Stimulated activated effector memory CD8-positive, alpha-beta T cell treated with anti-CD3 and anti-CD28 coated beads, Interleukin-12 subunit alpha, Interleukin-12 subunit beta, amount 100 ng/mL, for 72 hours (primary cell): ENCODE data around the gene PDS5A.
"Not testable (repeated sequence)": the region's sequence is repeated elsewhere in the genome, so short reads cannot be mapped to it uniquely, and the experiment has no call there.

Source experiments
- ATAC-seq: fragments of 150-1000 bp; cut with Tn5 transposase; 2 replicates; pipeline ENCODE4 v1.10.0; 2021
- DNase-seq, 2 donors: peaks; one replicate each; pipeline ENCODE4 v3.0.0; 2021 to 2022; ENCODE audit warnings: low spot score in 2 of 2
- H3K27ac Mint-ChIP-seq: one replicate; pipeline ENCODE4 v1.8.0; 2022; ENCODE audit warnings: mild to moderate bottlenecking, mixed read lengths
- H3K36me3 Mint-ChIP-seq: one replicate; pipeline ENCODE4 v1.8.0; 2022; ENCODE audit warnings: mild to moderate bottlenecking, mixed read lengths
- H3K4me1 Mint-ChIP-seq: one replicate; pipeline ENCODE4 v1.8.0; 2022; ENCODE audit warnings: mixed read lengths
- H3K4me3 Mint-ChIP-seq: one replicate; pipeline ENCODE4 v1.8.0; 2022; ENCODE audit warnings: mild to moderate bottlenecking, mixed read lengths
- H3K9me3 Mint-ChIP-seq: one replicate; pipeline ENCODE4 v1.8.0; 2022; ENCODE audit warnings: mixed read lengths

PDS5A gene

GRCh38 chr4:39976945-39977488 lies 694 bp downstream of the PDS5A start:
- Mint-ChIP-seq H3K4me3 (peak overlapping the region; percentile 80), H3K4me1 (peaks cover 34% of the 10 kb centered on the region), H3K9me3 (no peaks in the 10 kb centered on the region), H3K36me3 (peaks cover 47% of the 10 kb centered on the region), H3K27ac (peak overlapping the region; percentile 96)
- peak; percentile 29 for ATAC-seq
- DNase-seq, result peak in 1 of 2 donors; percentile 80

GRCh38 chr4:39976141-39976944 lies 1.4 kb downstream of the PDS5A start:
- Mint-ChIP-seq H3K9me3 (no peaks in the 10 kb centered on the region), H3K27ac (peak overlapping the region; percentile 96), H3K36me3 (peaks cover 53% of the 10 kb centered on the region), H3K4me1 (peaks cover 34% of the 10 kb centered on the region), H3K4me3 (peak overlapping the region; percentile 80)
- ATAC-seq (peak; percentile 51), DNase-seq (peak; percentile 53 to 85)

- H3K27ac Mint-ChIP-seq, result peak overlapping the region; percentile 96
These were observed 2.1 kb downstream of the PDS5A start for GRCh38 chr4:39975488-39976089.

GRCh38 chr4:39973052-39973451 lies 4.7 kb downstream of the PDS5A start:
- peak overlapping the region; percentile 36 for H3K4me3 Mint-ChIP-seq
- peaks cover 42% of the 10 kb centered on the region for H3K4me1 Mint-ChIP-seq
- not testable (repeated sequence) for H3K9me3 Mint-ChIP-seq, ATAC-seq, DNase-seq
- H3K27ac Mint-ChIP-seq, result peak overlapping the region; percentile 77
- H3K36me3 Mint-ChIP-seq, result peaks cover 86% of the 10 kb centered on the region

More at GRCh38 chr4:39975488-39976089, 2.1 kb downstream of the PDS5A start:
- no peaks in the 10 kb centered on the region for H3K9me3 Mint-ChIP-seq
- peak overlapping the region; percentile 80 for H3K4me3 Mint-ChIP-seq
- DNase-seq, result no peak
- peaks cover 61% of the 10 kb centered on the region for H3K36me3 Mint-ChIP-seq
- no peak for ATAC-seq
- peaks cover 41% of the 10 kb centered on the region for H3K4me1 Mint-ChIP-seq

GRCh38 chr4:39970671-39971640 lies 6.8 kb downstream of the PDS5A start:
- H3K27ac Mint-ChIP-seq, result peak overlapping the region; percentile 83
- H3K9me3 Mint-ChIP-seq, result no peaks in the 10 kb centered on the region
- peak overlapping the region; percentile 44 for H3K4me3 Mint-ChIP-seq
- H3K4me1 Mint-ChIP-seq, result peaks cover 39% of the 10 kb centered on the region
- peaks cover 100% of the 10 kb centered on the region for H3K36me3 Mint-ChIP-seq
- DNase-seq, result no peak
- no peak for ATAC-seq

GRCh38 chr4:39963656-39964055 lies 14.1 kb downstream of the PDS5A start:
- Mint-ChIP-seq H3K9me3 (no peaks in the 10 kb centered on the region), H3K4me1 (peaks cover 32% of the 10 kb centered on the region), H3K4me3 (no peak overlapping the region), H3K36me3 (peaks cover 73% of the 10 kb centered on the region), H3K27ac (no peak overlapping the region)
- ATAC-seq (no peak), DNase-seq (no peak)

GRCh38 chr4:39961311-39961877 lies 16.3 kb downstream of the PDS5A start:
- no peak for ATAC-seq
- no peaks in the 10 kb centered on the region for H3K9me3 Mint-ChIP-seq
- no peak overlapping the region for H3K27ac Mint-ChIP-seq
- H3K4me1 Mint-ChIP-seq, result peaks cover 32% of the 10 kb centered on the region
- H3K4me3 Mint-ChIP-seq, result no peak overlapping the region
- DNase-seq, result no peak
- peaks cover 57% of the 10 kb centered on the region for H3K36me3 Mint-ChIP-seq

GRCh38 chr4:39950861-39951481 lies 26.7 kb downstream of the PDS5A start:
- H3K4me1 Mint-ChIP-seq, result peaks cover 55% of the 10 kb centered on the region
- H3K27ac Mint-ChIP-seq, result peak overlapping the region; percentile 26

GRCh38 chr4:39947963-39948362 lies 29.7 kb downstream of the PDS5A start:
- peaks cover 32% of the 10 kb centered on the region for H3K4me1 Mint-ChIP-seq
- no peak overlapping the region for H3K27ac Mint-ChIP-seq
- H3K36me3 Mint-ChIP-seq, result peaks cover 55% of the 10 kb centered on the region
- no peaks in the 10 kb centered on the region for H3K9me3 Mint-ChIP-seq
- ATAC-seq (no peak), DNase-seq (no peak)
- H3K4me3 Mint-ChIP-seq, result no peak overlapping the region

More at GRCh38 chr4:39950861-39951481, 26.7 kb downstream of the PDS5A start:
- DNase-seq (no peak), ATAC-seq (no peak)
- Mint-ChIP-seq H3K4me3 (no peak overlapping the region), H3K36me3 (peaks cover 56% of the 10 kb centered on the region), H3K9me3 (no peaks in the 10 kb centered on the region)

- Mint-ChIP-seq H3K9me3 (no peaks in the 10 kb centered on the region), H3K4me1 (peaks cover 30% of the 10 kb centered on the region), H3K4me3 (no peak overlapping the region), H3K27ac (peak overlapping the region; percentile 87), H3K36me3 (peaks cover 50% of the 10 kb centered on the region)
- DNase-seq (no peak), ATAC-seq (no peak)
These were observed 30.3 kb downstream of the PDS5A start for GRCh38 chr4:39947417-39947816.

GRCh38 chr4:39944245-39944644 lies 33.5 kb downstream of the PDS5A start:
- not testable (repeated sequence) for H3K9me3 Mint-ChIP-seq, H3K27ac Mint-ChIP-seq, H3K4me3 Mint-ChIP-seq, DNase-seq, ATAC-seq
- Mint-ChIP-seq H3K4me1 (peaks cover 45% of the 10 kb centered on the region), H3K36me3 (peaks cover 49% of the 10 kb centered on the region)

GRCh38 chr4:39942507-39942906 lies 35.2 kb downstream of the PDS5A start:
- ATAC-seq, result no peak
- Mint-ChIP-seq H3K4me1 (peaks cover 47% of the 10 kb centered on the region), H3K4me3 (no peak overlapping the region)

GRCh38 chr4:39941682-39942217 lies 36.0 kb downstream of the PDS5A start:
- ATAC-seq, result no peak
- Mint-ChIP-seq H3K9me3 (no peaks in the 10 kb centered on the region), H3K36me3 (peaks cover 43% of the 10 kb centered on the region), H3K4me3 (no peak overlapping the region), H3K4me1 (peaks cover 46% of the 10 kb centered on the region), H3K27ac (no peak overlapping the region)
- DNase-seq, result peak in 1 of 2 donors; percentile 38

More at GRCh38 chr4:39942507-39942906, 35.2 kb downstream of the PDS5A start:
- Mint-ChIP-seq H3K9me3 (no peaks in the 10 kb centered on the region), H3K27ac (no peak overlapping the region), H3K36me3 (peaks cover 47% of the 10 kb centered on the region)
- DNase-seq, result no peak
